GM18499 (cell line): ENCODE results near the gene LHPP.

Experiments used
- ATAC-seq: cut with Tn5 transposase; IDR thresholded peaks from one replicate; pipeline ENCODE4 v1.9.1; 2021; ENCODE audit warnings: moderate number of reproducible peaks; ENCODE audit not compliant: insufficient read depth, unreplicated experiment

Gene LHPP

GRCh38 chr10:124516181-124516580, 54.6 kb downstream of the LHPP start:
- no peak for ATAC-seq

GRCh38 chr10:124516746-124517397, 55.2 kb downstream of the LHPP start:
- no peak for ATAC-seq

- ATAC-seq = no peak
These were observed 55.8 kb downstream of the LHPP start for GRCh38 chr10:124517461-124517860.

GRCh38 chr10:124517931-124518330, 56.3 kb downstream of the LHPP start:
- no peak for ATAC-seq

- no peak for ATAC-seq
These were observed 56.7 kb downstream of the LHPP start for GRCh38 chr10:124518366-124518765.

- no peak for ATAC-seq
These were observed 59.2 kb downstream of the LHPP start for GRCh38 chr10:124520558-124521428.

- ATAC-seq = no peak
These were observed 59.8 kb downstream of the LHPP start for GRCh38 chr10:124521429-124521871.

GRCh38 chr10:124522131-124522932, 60.7 kb downstream of the LHPP start:
- no peak for ATAC-seq

GRCh38 chr10:124522933-124523871, 61.6 kb downstream of the LHPP start:
- no peak for ATAC-seq

GRCh38 chr10:124523901-124524300, 62.3 kb downstream of the LHPP start:
- no peak for ATAC-seq

GRCh38 chr10:124524991-124525653, 63.5 kb downstream of the LHPP start:
- ATAC-seq = no peak

GRCh38 chr10:124525751-124526600, 64.4 kb downstream of the LHPP start:
- ATAC-seq = no peak

GRCh38 chr10:124526621-124527267, 65.1 kb downstream of the LHPP start:
- ATAC-seq = no peak

GRCh38 chr10:124527874-124528395, 66.3 kb downstream of the LHPP start:
- no peak for ATAC-seq

- ATAC-seq = no peak
These were observed 68.1 kb downstream of the LHPP start for GRCh38 chr10:124529661-124530214.

GRCh38 chr10:124530215-124530665, 68.6 kb downstream of the LHPP start:
- ATAC-seq = peak; percentile 56

- ATAC-seq = no peak
These were observed 69.2 kb downstream of the LHPP start for GRCh38 chr10:124530816-124531215.
